Measurements from ENCODE around the gene SLC22A15. TPM values are rescaled to one million over a fixed set of nuclear protein-coding genes. Genes with fewer than 3 reads are reported as not detected.

SLC22A15 gene
- polyA plus RNA-seq, 1 experiment, result not detected

GRCh38 chr1:116105996-116106395, 129.7 kb downstream of the SLC22A15 start:
- ChIA-PET CTCF (no interaction called here), POLR2A (no interaction called here)
- DNase-seq (ENCODE audit: low read depth, low spot score), result no peak
- TF ChIP-seq CTCF (IDR thresholded peaks at IDR 0.05; ENCODE audit: low read depth, low read length), result no peak
- Histone ChIP-seq H3K27ac (ENCODE audit: low read depth, low read length) (no peak overlapping the region), H3K27me3 (ENCODE audit: control insufficient read depth, insufficient read depth, low read length) (no peaks in the 10 kb centered on the region), H3K4me3 (ENCODE audit: low read depth, low read length) (no peak overlapping the region), H3K9me3 (ENCODE audit: control insufficient read depth, insufficient read depth, low read length) (no peaks in the 10 kb centered on the region)

GRCh38 chr1:116106646-116107045, 130.3 kb downstream of the SLC22A15 start:
- DNase-seq (ENCODE audit: low read depth, low spot score), result no peak
- ChIA-PET CTCF (interaction anchor here (0.6 kb wide), 1 partner anchor 46 kb away, joined by 4 read pairs; no protein-coding TSS in a partner anchor), POLR2A (no interaction called here)
- Histone ChIP-seq H3K27ac (ENCODE audit: low read depth, low read length) (no peak overlapping the region), H3K27me3 (ENCODE audit: control insufficient read depth, insufficient read depth, low read length) (no peaks in the 10 kb centered on the region), H3K9me3 (ENCODE audit: control insufficient read depth, insufficient read depth, low read length) (no peaks in the 10 kb centered on the region), H3K4me3 (ENCODE audit: low read depth, low read length) (no peak overlapping the region)
- TF ChIP-seq CTCF (IDR thresholded peaks at IDR 0.05; ENCODE audit: low read depth, low read length), result no peak

- DNase-seq (ENCODE audit: low read depth, low spot score), result no peak
- H3K27ac ChIP-seq (ENCODE audit: low read depth, low read length), result no peak overlapping the region
- POLR2A ChIA-PET, result no interaction called here
- no peaks in the 10 kb centered on the region for H3K9me3 ChIP-seq (ENCODE audit: control insufficient read depth, insufficient read depth, low read length)
- CTCF ChIA-PET, result interaction anchor here (0.6 to 1.2 kb wide), 2 partner anchors 45 to 392 kb away, joined by 3 to 4 read pairs; no protein-coding TSS in a partner anchor
- H3K27me3 ChIP-seq (ENCODE audit: control insufficient read depth, insufficient read depth, low read length), result no peaks in the 10 kb centered on the region
- no peak for TF ChIP-seq CTCF (IDR thresholded peaks at IDR 0.05; ENCODE audit: low read depth, low read length)
- H3K4me3 ChIP-seq (ENCODE audit: low read depth, low read length), result no peak overlapping the region
Measured at GRCh38 chr1:116107371-116107770, 131.1 kb downstream of the SLC22A15 start.

- CTCF ChIA-PET, result interaction anchor here (1.6 kb wide), 1 partner anchor 28 kb away, joined by 7 read pairs; no protein-coding TSS in a partner anchor
- DNase-seq (ENCODE audit: low read depth, low spot score), result no peak
- Histone ChIP-seq H3K27me3 (ENCODE audit: control insufficient read depth, insufficient read depth, low read length) (no peaks in the 10 kb centered on the region), H3K27ac (ENCODE audit: low read depth, low read length) (no peak within 1 kb of the TSS), H3K4me3 (ENCODE audit: low read depth, low read length) (no peak within 1 kb of the TSS), H3K9me3 (ENCODE audit: control insufficient read depth, insufficient read depth, low read length) (no peaks in the 10 kb centered on the region)
- no peak for TF ChIP-seq CTCF (IDR thresholded peaks at IDR 0.05; ENCODE audit: low read depth, low read length)
- POLR2A ChIA-PET, result no interaction called here
Measured at GRCh38 chr1:116110567-116111523, 134.5 kb downstream of the SLC22A15 start, which contains the start of gene MAB21L3. MAB21L3 (plus strand) TSS chr1:116111399; CDS start chr1:116112616, 1,217 bp downstream.

GRCh38 chr1:116111524-116112021, 135.3 kb downstream of the SLC22A15 start:
- no peak for TF ChIP-seq CTCF (IDR thresholded peaks at IDR 0.05; ENCODE audit: low read depth, low read length)
- ChIA-PET POLR2A (no interaction called here), CTCF (no interaction called here)
- Histone ChIP-seq H3K27me3 (ENCODE audit: control insufficient read depth, insufficient read depth, low read length) (no peaks in the 10 kb centered on the region), H3K9me3 (ENCODE audit: control insufficient read depth, insufficient read depth, low read length) (no peaks in the 10 kb centered on the region), H3K27ac (ENCODE audit: low read depth, low read length) (no peak overlapping the region), H3K4me3 (ENCODE audit: low read depth, low read length) (no peak overlapping the region)
- no peak for DNase-seq (ENCODE audit: low read depth, low spot score)

All from AG04450 (cell line).